Lung (tissue), 12 donors: ENCODE results near the gene CCNYL1. TPM values are rescaled to one million over a fixed set of nuclear protein-coding genes. Genes with fewer than 3 reads are reported as not detected.

Experiments
- ATAC-seq: fragments of 200-7000 bp; cut with Tn5 transposase; one replicate; pipeline ENCODE4 v1.9.1; 2020; ENCODE audit warnings: moderate number of reproducible peaks; ENCODE audit not compliant: insufficient read depth, low FRiP score
- DNase-seq, 3 donors: peaks; one replicate each; pipeline ENCODE4 v3.0.0-alpha.2; 2013 to 2017
- H3K27ac ChIP-seq, 2 donors: one replicate each; pipeline ENCODE4 v1.5.1; 2013; ENCODE audit warnings: mild to moderate bottlenecking in 2 of 2, moderate library complexity in 2 of 2, control low read depth in 1 of 2, inconsistent platforms in 1 of 2, low read depth in 1 of 2, low read length in 1 of 2
- H3K27me3 ChIP-seq, 3 donors: one replicate each; pipeline ENCODE4 v1.5.1; 2013; ENCODE audit warnings: low read length in 2 of 3; ENCODE audit not compliant: control insufficient read depth in 3 of 3, insufficient read depth in 3 of 3
- H3K36me3 ChIP-seq, 4 donors: one replicate each; pipeline ENCODE4 v1.5.1; 2013; ENCODE audit warnings: low read length in 4 of 4, mild to moderate bottlenecking in 1 of 4, moderate library complexity in 1 of 4; ENCODE audit not compliant: control insufficient read depth in 4 of 4, insufficient read depth in 4 of 4
- H3K4me1 ChIP-seq, 5 donors: one replicate each; pipeline ENCODE4 v1.5.1; 2013; ENCODE audit warnings: low read length in 5 of 5, mild to moderate bottlenecking in 2 of 5, moderate library complexity in 1 of 5; ENCODE audit not compliant: control insufficient read depth in 5 of 5, insufficient read depth in 5 of 5
- H3K4me3 ChIP-seq: one replicate; pipeline ENCODE4 v1.5.1; 2013; ENCODE audit warnings: mild to moderate bottlenecking, control low read depth, moderate library complexity
- H3K9ac ChIP-seq, 2 donors: one replicate each; pipeline ENCODE4 v1.5.1; 2013; ENCODE audit warnings: low read length in 2 of 2, control low read depth in 1 of 2; ENCODE audit not compliant: insufficient read depth in 1 of 2
- H3K9me3 ChIP-seq, 4 donors: one replicate each; pipeline ENCODE4 v1.5.1; 2013; ENCODE audit warnings: low read length in 3 of 4, mild to moderate bottlenecking in 1 of 4, moderate library complexity in 1 of 4; ENCODE audit not compliant: control insufficient read depth in 4 of 4, insufficient read depth in 3 of 4
- CTCF ChIP-seq: IDR thresholded peaks from 2 replicates; pipeline ENCODE4 v1.5.1; 2012; ENCODE audit warnings: mild to moderate bottlenecking; ENCODE audit errors: control extremely low read depth, extremely low read depth
- WGBS, 2 donors: extraction: QIAGEN DNeasy Blood & Tissue Kit; methylation state at CpG; one replicate each; pipeline ENCODE4 v1.1.7; 2013; 5-methylcytosine and 5-hydroxymethylcytosine counted together
- polyA plus RNA-seq, 2 donors: library from polyadenylated mRNA; stranded (reverse); fragments of 200-250 nt; gene quantifications; one replicate each; pipeline ENCODE4 v1.2.1, GENCODE V29; 2013
- total RNA-seq, 2 donors: library from RNA; depleted of rRNA in 1 of 2; stranded (reverse); fragments of >200 nt in 1 of 2; gene quantifications; one replicate each; pipeline ENCODE4 v1.2.1, GENCODE V29; 2014 to 2021
- donor health status: control.
- donor health status: control.
- donor health status: Bipolar disorder and iron deficiency.
- donor health status: healthy.
- donor health status: DM: yes; HTN: yes; CAD: no.

Gene CCNYL1
- total and polyA plus RNA-seq, 4 donors, result 11.1 to 25.1 (median 12.7) TPM

DNA sequence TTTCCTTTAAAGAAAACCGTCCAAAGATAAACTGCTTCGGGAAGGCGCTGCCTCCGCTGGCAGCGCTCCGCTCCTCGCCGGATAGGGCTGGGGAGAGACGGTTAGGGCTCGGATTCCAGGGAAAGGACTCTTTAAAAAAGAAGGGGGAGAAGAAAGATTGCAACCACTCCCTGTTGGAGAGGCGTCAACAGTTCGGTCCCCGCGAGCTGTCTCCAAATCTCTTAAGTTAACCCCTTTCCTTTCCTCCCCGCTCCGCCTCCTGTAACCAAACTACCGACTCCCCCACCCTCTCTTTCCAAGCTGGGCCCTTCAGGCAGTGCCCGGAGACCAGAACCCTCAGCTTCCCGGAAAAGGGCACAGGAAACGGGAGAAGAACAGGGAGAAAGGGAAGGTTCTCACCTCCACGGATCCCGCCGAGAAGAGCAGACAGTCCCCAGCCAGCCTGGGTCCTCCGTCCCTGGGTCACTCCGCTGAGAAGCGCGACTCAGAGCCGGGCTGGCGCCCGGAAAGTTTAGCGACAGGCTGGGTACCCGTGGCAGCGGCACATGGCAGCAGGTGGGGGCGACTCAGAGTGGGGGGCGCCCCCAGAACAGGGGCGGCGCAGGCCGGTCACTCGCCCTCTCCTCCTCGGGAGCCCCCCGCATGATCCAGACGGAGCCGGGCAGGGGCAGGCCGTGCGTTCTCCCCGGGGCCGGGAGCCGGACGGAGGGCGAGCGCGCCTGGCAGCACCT, 57.6 kb downstream of the CCNYL1 start:
- H3K4me3 ChIP-seq, result peak overlapping the region; percentile 69
- TF ChIP-seq CTCF, result no peak
- H3K9ac ChIP-seq, result peak overlapping the region in 1 of 2 donors; percentile 68
- H3K36me3 ChIP-seq, result peaks cover 0 to 9% (median 0%) of the 10 kb centered on the region in 4 donors
- WGBS, 2 donors, result 0 to 1% methylated on average over 44 to 52 of the region's 52 CpGs
- peaks cover 0 to 23% (median 20%) of the 10 kb centered on the region in 3 donors for H3K27me3 ChIP-seq
- peaks cover 0 to 32% (median 15%) of the 10 kb centered on the region in 5 donors for H3K4me1 ChIP-seq
- DNase-seq, result peak; percentile 21 to 25 (median 25)
- H3K27ac ChIP-seq, result peak overlapping the region; percentile 86 to 89
- no peak for ATAC-seq
- H3K9me3 ChIP-seq, result no peaks in the 10 kb centered on the region

GRCh38 chr2:207770602-207771404, 59.4 kb downstream of the CCNYL1 start:
- Histone ChIP-seq H3K4me3 (no peak overlapping the region), H3K9ac (no peak overlapping the region), H3K27ac (peak overlapping the region in 1 of 2 donors; percentile 60), H3K27me3 (peaks cover 0 to 16% (median 13%) of the 10 kb centered on the region in 3 donors), H3K36me3 (peaks cover 0 to 9% (median 0%) of the 10 kb centered on the region in 4 donors), H3K9me3 (no peaks in the 10 kb centered on the region), H3K4me1 (peaks cover 0 to 32% (median 15%) of the 10 kb centered on the region in 5 donors)
- ATAC-seq (no peak), DNase-seq (peak in 2 of 3 donors; percentile 24 to 30)
- 6 to 9% methylated on average over 50 of the region's 50 CpGs for WGBS, 2 donors
- TF ChIP-seq CTCF, result no peak

- DNase-seq (no peak), ATAC-seq (no peak)
- no peaks in the 10 kb centered on the region for H3K9me3 ChIP-seq
- H3K9ac ChIP-seq, result no peak overlapping the region
- no peak overlapping the region for H3K27ac ChIP-seq
- TF ChIP-seq CTCF, result no peak
- WGBS, 2 donors, result 69 to 71% methylated on average over 14 of the region's 14 CpGs
- peaks cover 0 to 10% (median 8%) of the 10 kb centered on the region in 3 donors for H3K27me3 ChIP-seq
- peaks cover 0 to 9% (median 0%) of the 10 kb centered on the region in 4 donors for H3K36me3 ChIP-seq
- peaks cover 0 to 32% (median 12%) of the 10 kb centered on the region in 5 donors for H3K4me1 ChIP-seq
- no peak overlapping the region for H3K4me3 ChIP-seq
These were observed 60.0 kb downstream of the CCNYL1 start for GRCh38 chr2:207771421-207771820.
